SH-SY5Y (cell line): ENCODE data around the gene EFHC2.

Source experiments
- GATA2 ChIP-seq: IDR thresholded peaks from 2 replicates; pipeline ENCODE4 v1.6.1; 2011; ENCODE audit warnings: mild to moderate bottlenecking, low read depth, low read length
- GATA3 ChIP-seq: IDR thresholded peaks from 2 replicates; pipeline ENCODE4 v1.6.1; 2011; ENCODE audit warnings: low read depth, mild to moderate bottlenecking, low read length, moderate library complexity

GRCh38 chrX:44319550-44319949 is 23.9 kb downstream of the EFHC2 start:
- no peak for TF ChIP-seq GATA2
- no peak for TF ChIP-seq GATA3
